ENCODE data around the gene CDH4.

CDH4 gene

GRCh38 chr20:61379898-61380544, 128.0 kb downstream of the CDH4 start:
- TF ChIP-seq TCF12 (IDR thresholded peaks at IDR 0.05; ENCODE audit: low read depth) (no peak), MAX (IDR thresholded peaks at IDR 0.05) (no peak), TEAD4 (IDR thresholded peaks at IDR 0.05) (no peak), CREB1 (IDR thresholded peaks at IDR 0.05; ENCODE audit: low read depth) (no peak), NFIC (IDR thresholded peaks at IDR 0.05) (no peak), YY1 (IDR thresholded peaks at IDR 0.05; ENCODE audit: low read depth) (no peak), EP300 (IDR thresholded peaks at IDR 0.05; ENCODE audit: borderline replicate concordance) (no peak), REST (IDR thresholded peaks at IDR 0.05; ENCODE audit: low read depth) (no peak), CEBPB (IDR thresholded peaks at IDR 0.05) (no peak), TAF1 (IDR thresholded peaks at IDR 0.05; ENCODE audit: low read depth) (no peak), RAD21 (IDR thresholded peaks at IDR 0.05; ENCODE audit: low read depth) (no peak), ZBTB7A (IDR thresholded peaks at IDR 0.05; ENCODE audit: low read depth) (no peak), EGR1 (IDR thresholded peaks at IDR 0.05) (no peak), USF1 (IDR thresholded peaks at IDR 0.05) (no peak)

GRCh38 chr20:61380545-61380915, 128.5 kb downstream of the CDH4 start:
- TF ChIP-seq USF1 (IDR thresholded peaks at IDR 0.05) (no peak), CEBPB (IDR thresholded peaks at IDR 0.05) (no peak), MAX (IDR thresholded peaks at IDR 0.05) (no peak)

- no peak for TF ChIP-seq TEAD4 (IDR thresholded peaks at IDR 0.05)
- TF ChIP-seq TCF12 (IDR thresholded peaks at IDR 0.05; ENCODE audit: low read depth): no peak
- no peak for TF ChIP-seq CREB1 (IDR thresholded peaks at IDR 0.05; ENCODE audit: low read depth)
- TF ChIP-seq NFIC (IDR thresholded peaks at IDR 0.05): no peak
- TF ChIP-seq USF1 (IDR thresholded peaks at IDR 0.05): no peak
- TF ChIP-seq MAX (IDR thresholded peaks at IDR 0.05): no peak
- TF ChIP-seq CEBPB (IDR thresholded peaks at IDR 0.05): no peak
- no peak for TF ChIP-seq ZBTB7A (IDR thresholded peaks at IDR 0.05; ENCODE audit: low read depth)
- TF ChIP-seq EP300 (IDR thresholded peaks at IDR 0.05; ENCODE audit: borderline replicate concordance): no peak
These were observed 130.1 kb downstream of the CDH4 start for GRCh38 chr20:61382194-61382593.

- TF ChIP-seq MAX (IDR thresholded peaks at IDR 0.05) (no peak), USF1 (IDR thresholded peaks at IDR 0.05) (no peak), CREB1 (IDR thresholded peaks at IDR 0.05; ENCODE audit: low read depth) (no peak), YY1 (IDR thresholded peaks at IDR 0.05; ENCODE audit: low read depth) (no peak), TAF1 (IDR thresholded peaks at IDR 0.05; ENCODE audit: low read depth) (no peak), CEBPB (IDR thresholded peaks at IDR 0.05) (no peak), NFIC (IDR thresholded peaks at IDR 0.05) (no peak), REST (IDR thresholded peaks at IDR 0.05; ENCODE audit: low read depth) (no peak), EGR1 (IDR thresholded peaks at IDR 0.05) (no peak)
These were observed 133.2 kb downstream of the CDH4 start for GRCh38 chr20:61385296-61385695.

- TF ChIP-seq CREB1 (IDR thresholded peaks at IDR 0.05; ENCODE audit: low read depth): no peak
- TF ChIP-seq TEAD4 (IDR thresholded peaks at IDR 0.05): no peak
- no peak for TF ChIP-seq CEBPB (IDR thresholded peaks at IDR 0.05)
- TF ChIP-seq YY1 (IDR thresholded peaks at IDR 0.05; ENCODE audit: low read depth): no peak
- TF ChIP-seq TAF1 (IDR thresholded peaks at IDR 0.05; ENCODE audit: low read depth): no peak
- no peak for TF ChIP-seq TCF12 (IDR thresholded peaks at IDR 0.05; ENCODE audit: low read depth)
- no peak for TF ChIP-seq REST (IDR thresholded peaks at IDR 0.05; ENCODE audit: low read depth)
- TF ChIP-seq ZBTB7A (IDR thresholded peaks at IDR 0.05; ENCODE audit: low read depth): no peak
- TF ChIP-seq MAX (IDR thresholded peaks at IDR 0.05): no peak
- TF ChIP-seq RAD21 (IDR thresholded peaks at IDR 0.05; ENCODE audit: low read depth): no peak
- TF ChIP-seq NFIC (IDR thresholded peaks at IDR 0.05): no peak
- no peak for TF ChIP-seq EGR1 (IDR thresholded peaks at IDR 0.05)
- no peak for TF ChIP-seq FOXM1 (IDR thresholded peaks at IDR 0.05; ENCODE audit: borderline replicate concordance, low read depth)
- TF ChIP-seq EP300 (IDR thresholded peaks at IDR 0.05; ENCODE audit: borderline replicate concordance): no peak
- no peak for TF ChIP-seq USF1 (IDR thresholded peaks at IDR 0.05)
These were observed 133.7 kb downstream of the CDH4 start for GRCh38 chr20:61385731-61386130.

All from Ishikawa (cell line).